Breast epithelium (tissue), 3 donors: Measurements from ENCODE around the gene VGLL4.

Experiments
- CTCF ChIP-seq, 3 donors: fragments of 450-650 bp; IDR thresholded peaks; one replicate each; pipeline ENCODE4 v1.5.1; 2016 to 2017; ENCODE audit warnings: antibody characterized with exemption in 3 of 3, mild to moderate bottlenecking in 3 of 3, moderate library complexity in 3 of 3
- POLR2A ChIP-seq: fragments of 450-650 bp; IDR thresholded peaks from one replicate; pipeline ENCODE4 v1.6.1; 2016; ENCODE audit warnings: antibody characterized with exemption, mild to moderate bottlenecking, moderate library complexity

- TF ChIP-seq CTCF (IDR thresholded peaks at IDR 0.05) (no peak), POLR2A (no peak)
These were observed 109.5 kb downstream of the VGLL4 start for GRCh38 chr3:11534011-11534792.
